H1 (cell line): ENCODE data around the gene ITGB5. TPM values are rescaled to one million over a fixed set of nuclear protein-coding genes. Genes with fewer than 3 reads are reported as not detected.

Source experiments
- polyA plus RNA-seq, 7 experiments: library from polyadenylated mRNA; depleted of rRNA in 3 of 7; stranded (reverse) in 5 of 7; unstranded in 2 of 7; fragments of >200 nt in 5 of 7; fragments of 200-250 nt in 2 of 7; gene quantifications; 1 replicate in 5 of 7; 2 replicates in 1 of 7; 4 replicates in 1 of 7; pipeline versions ENCODE4 v1.2.1 to v1.2.3, GENCODE V29; 2011 to 2013; ENCODE audit warnings: missing spikeins in 2 of 7, mixed read lengths in 2 of 7
- total RNA-seq: library from RNA; stranded (reverse); fragmentation: NEBNext Ultra II Directional; extraction: Animal tissue kit (Norgen Biotek cat#: 25700); gene quantifications from 2 replicates; pipeline ENCODE4 v1.2.1, GENCODE V29; 2021
- TF ChIP-seq, protein P1 (sequence below): fragments of 300-600 bp; sonication (generic); IDR thresholded peaks from 2 replicates; pipeline ENCODE4 v1.7.1; 2012; ENCODE audit warnings: low read length, moderate library complexity, mild to moderate bottlenecking, inconsistent platforms; ENCODE audit not compliant: insufficient replicate concordance

ITGB5 gene
- total and polyA plus RNA-seq, 2 of the 8 experiments (the other 6 are each of a cell fraction or from before 2014, with no cell fraction given) = 101 to 268 TPM

DNA sequence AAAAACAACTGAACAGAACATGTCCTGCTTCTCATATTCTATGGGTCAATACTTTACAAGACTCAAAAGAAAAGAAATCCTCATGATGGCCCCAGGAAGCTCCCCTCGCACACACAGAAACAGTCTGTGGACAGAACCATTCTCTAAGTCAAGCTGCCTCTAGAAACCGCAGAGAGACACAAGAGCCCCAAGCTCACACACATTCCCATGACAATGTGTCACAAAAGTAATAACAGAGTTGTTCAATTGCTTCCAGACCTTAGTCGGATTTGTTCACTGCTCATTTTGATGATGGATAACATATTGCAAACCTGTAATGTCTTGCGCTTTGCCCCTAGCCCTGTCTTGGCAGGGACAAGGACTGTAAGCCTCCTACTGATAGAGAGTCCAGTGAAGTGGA is 96.0 kb downstream of the ITGB5 start (continued):
- TF ChIP-seq, protein P1, sequence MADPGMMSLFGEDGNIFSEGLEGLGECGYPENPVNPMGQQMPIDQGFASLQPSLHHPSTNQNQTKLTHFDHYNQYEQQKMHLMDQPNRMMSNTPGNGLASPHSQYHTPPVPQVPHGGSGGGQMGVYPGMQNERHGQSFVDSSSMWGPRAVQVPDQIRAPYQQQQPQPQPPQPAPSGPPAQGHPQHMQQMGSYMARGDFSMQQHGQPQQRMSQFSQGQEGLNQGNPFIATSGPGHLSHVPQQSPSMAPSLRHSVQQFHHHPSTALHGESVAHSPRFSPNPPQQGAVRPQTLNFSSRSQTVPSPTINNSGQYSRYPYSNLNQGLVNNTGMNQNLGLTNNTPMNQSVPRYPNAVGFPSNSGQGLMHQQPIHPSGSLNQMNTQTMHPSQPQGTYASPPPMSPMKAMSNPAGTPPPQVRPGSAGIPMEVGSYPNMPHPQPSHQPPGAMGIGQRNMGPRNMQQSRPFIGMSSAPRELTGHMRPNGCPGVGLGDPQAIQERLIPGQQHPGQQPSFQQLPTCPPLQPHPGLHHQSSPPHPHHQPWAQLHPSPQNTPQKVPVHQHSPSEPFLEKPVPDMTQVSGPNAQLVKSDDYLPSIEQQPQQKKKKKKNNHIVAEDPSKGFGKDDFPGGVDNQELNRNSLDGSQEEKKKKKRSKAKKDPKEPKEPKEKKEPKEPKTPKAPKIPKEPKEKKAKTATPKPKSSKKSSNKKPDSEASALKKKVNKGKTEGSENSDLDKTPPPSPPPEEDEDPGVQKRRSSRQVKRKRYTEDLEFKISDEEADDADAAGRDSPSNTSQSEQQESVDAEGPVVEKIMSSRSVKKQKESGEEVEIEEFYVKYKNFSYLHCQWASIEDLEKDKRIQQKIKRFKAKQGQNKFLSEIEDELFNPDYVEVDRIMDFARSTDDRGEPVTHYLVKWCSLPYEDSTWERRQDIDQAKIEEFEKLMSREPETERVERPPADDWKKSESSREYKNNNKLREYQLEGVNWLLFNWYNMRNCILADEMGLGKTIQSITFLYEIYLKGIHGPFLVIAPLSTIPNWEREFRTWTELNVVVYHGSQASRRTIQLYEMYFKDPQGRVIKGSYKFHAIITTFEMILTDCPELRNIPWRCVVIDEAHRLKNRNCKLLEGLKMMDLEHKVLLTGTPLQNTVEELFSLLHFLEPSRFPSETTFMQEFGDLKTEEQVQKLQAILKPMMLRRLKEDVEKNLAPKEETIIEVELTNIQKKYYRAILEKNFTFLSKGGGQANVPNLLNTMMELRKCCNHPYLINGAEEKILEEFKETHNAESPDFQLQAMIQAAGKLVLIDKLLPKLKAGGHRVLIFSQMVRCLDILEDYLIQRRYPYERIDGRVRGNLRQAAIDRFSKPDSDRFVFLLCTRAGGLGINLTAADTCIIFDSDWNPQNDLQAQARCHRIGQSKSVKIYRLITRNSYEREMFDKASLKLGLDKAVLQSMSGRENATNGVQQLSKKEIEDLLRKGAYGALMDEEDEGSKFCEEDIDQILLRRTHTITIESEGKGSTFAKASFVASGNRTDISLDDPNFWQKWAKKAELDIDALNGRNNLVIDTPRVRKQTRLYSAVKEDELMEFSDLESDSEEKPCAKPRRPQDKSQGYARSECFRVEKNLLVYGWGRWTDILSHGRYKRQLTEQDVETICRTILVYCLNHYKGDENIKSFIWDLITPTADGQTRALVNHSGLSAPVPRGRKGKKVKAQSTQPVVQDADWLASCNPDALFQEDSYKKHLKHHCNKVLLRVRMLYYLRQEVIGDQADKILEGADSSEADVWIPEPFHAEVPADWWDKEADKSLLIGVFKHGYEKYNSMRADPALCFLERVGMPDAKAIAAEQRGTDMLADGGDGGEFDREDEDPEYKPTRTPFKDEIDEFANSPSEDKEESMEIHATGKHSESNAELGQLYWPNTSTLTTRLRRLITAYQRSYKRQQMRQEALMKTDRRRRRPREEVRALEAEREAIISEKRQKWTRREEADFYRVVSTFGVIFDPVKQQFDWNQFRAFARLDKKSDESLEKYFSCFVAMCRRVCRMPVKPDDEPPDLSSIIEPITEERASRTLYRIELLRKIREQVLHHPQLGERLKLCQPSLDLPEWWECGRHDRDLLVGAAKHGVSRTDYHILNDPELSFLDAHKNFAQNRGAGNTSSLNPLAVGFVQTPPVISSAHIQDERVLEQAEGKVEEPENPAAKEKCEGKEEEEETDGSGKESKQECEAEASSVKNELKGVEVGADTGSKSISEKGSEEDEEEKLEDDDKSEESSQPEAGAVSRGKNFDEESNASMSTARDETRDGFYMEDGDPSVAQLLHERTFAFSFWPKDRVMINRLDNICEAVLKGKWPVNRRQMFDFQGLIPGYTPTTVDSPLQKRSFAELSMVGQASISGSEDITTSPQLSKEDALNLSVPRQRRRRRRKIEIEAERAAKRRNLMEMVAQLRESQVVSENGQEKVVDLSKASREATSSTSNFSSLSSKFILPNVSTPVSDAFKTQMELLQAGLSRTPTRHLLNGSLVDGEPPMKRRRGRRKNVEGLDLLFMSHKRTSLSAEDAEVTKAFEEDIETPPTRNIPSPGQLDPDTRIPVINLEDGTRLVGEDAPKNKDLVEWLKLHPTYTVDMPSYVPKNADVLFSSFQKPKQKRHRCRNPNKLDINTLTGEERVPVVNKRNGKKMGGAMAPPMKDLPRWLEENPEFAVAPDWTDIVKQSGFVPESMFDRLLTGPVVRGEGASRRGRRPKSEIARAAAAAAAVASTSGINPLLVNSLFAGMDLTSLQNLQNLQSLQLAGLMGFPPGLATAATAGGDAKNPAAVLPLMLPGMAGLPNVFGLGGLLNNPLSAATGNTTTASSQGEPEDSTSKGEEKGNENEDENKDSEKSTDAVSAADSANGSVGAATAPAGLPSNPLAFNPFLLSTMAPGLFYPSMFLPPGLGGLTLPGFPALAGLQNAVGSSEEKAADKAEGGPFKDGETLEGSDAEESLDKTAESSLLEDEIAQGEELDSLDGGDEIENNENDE = no peak
